H9 (cell line): ENCODE results near the gene SREK1IP1. TPM values are rescaled to one million over a fixed set of nuclear protein-coding genes. Genes with fewer than 3 reads are reported as not detected.
A peak's percentile ranks its signal among the peaks of the same experiment; 100 is the strongest.

Experiments used
- DNase-seq: peaks from one replicate; pipeline ENCODE4 v3.0.0-alpha.2; 2017
- H2AFZ ChIP-seq: one replicate; pipeline ENCODE4 v1.6.1; 2013; ENCODE audit warnings: mild to moderate bottlenecking, low read length, control low read depth, moderate library complexity
- H2AK5ac ChIP-seq: 2 replicates; pipeline ENCODE4 v1.6.1; 2013; ENCODE audit warnings: low read length, control low read depth, mixed read lengths; ENCODE audit not compliant: insufficient read length
- H2BK120ac ChIP-seq: one replicate; pipeline ENCODE4 v1.6.1; 2013; ENCODE audit warnings: low read depth, mild to moderate bottlenecking, low read length, control low read depth, inconsistent platforms; ENCODE audit not compliant: poor library complexity, severe bottlenecking
- H2BK12ac ChIP-seq: 2 replicates; pipeline ENCODE4 v1.6.1; 2013; ENCODE audit warnings: low read length, control low read depth, mixed read lengths, low read depth; ENCODE audit not compliant: insufficient read length
- H2BK15ac ChIP-seq: 2 replicates; pipeline ENCODE4 v1.6.1; 2013; ENCODE audit warnings: low read depth, low read length, control low read depth
- H2BK20ac ChIP-seq: one replicate; pipeline ENCODE4 v1.6.1; 2013; ENCODE audit warnings: low read depth, mild to moderate bottlenecking, low read length, control low read depth, inconsistent platforms; ENCODE audit not compliant: poor library complexity, severe bottlenecking
- H2BK5ac ChIP-seq: 2 replicates; pipeline ENCODE4 v1.6.1; 2013; ENCODE audit warnings: low read length, control low read depth, mixed read lengths; ENCODE audit not compliant: insufficient read length
- H3K14ac ChIP-seq: 2 replicates; pipeline ENCODE4 v1.6.1; 2013; ENCODE audit warnings: low read length, control low read depth; ENCODE audit not compliant: insufficient read depth
- H3K18ac ChIP-seq: 2 replicates; pipeline ENCODE4 v1.6.1; 2013; ENCODE audit warnings: low read depth, mild to moderate bottlenecking, mixed read lengths, low read length, control low read depth; ENCODE audit not compliant: insufficient read length
- H3K23ac ChIP-seq: 2 replicates; pipeline ENCODE4 v1.6.1; 2013; ENCODE audit warnings: low read length, control low read depth, mixed read lengths, low read depth; ENCODE audit not compliant: insufficient read length
- H3K23me2 ChIP-seq: 2 replicates; pipeline ENCODE4 v1.6.1; 2013; ENCODE audit warnings: low read depth, mild to moderate bottlenecking, mixed read lengths, low read length, control low read depth; ENCODE audit not compliant: insufficient read length, poor library complexity, severe bottlenecking
- H3K27ac ChIP-seq: 2 replicates; pipeline ENCODE4 v1.5.1; 2013; ENCODE audit warnings: low read length, control low read depth, mixed read lengths, low read depth; ENCODE audit not compliant: insufficient read length
- H3K27me3 ChIP-seq: 2 replicates; pipeline ENCODE4 v1.6.1; 2013; ENCODE audit warnings: low read length, control low read depth, inconsistent platforms; ENCODE audit not compliant: insufficient read depth
- H3K4ac ChIP-seq: 2 replicates; pipeline ENCODE4 v1.6.1; 2013; ENCODE audit warnings: low read depth, mild to moderate bottlenecking, control low read depth, inconsistent platforms, low read length, moderate library complexity
- H3K4me1 ChIP-seq: 2 replicates; pipeline ENCODE4 v1.6.1; 2013; ENCODE audit warnings: low read length, control low read depth, inconsistent platforms; ENCODE audit not compliant: insufficient read depth
- H3K4me2 ChIP-seq: 2 replicates; pipeline ENCODE4 v1.6.1; 2013; ENCODE audit warnings: low read length, control low read depth, mixed read lengths; ENCODE audit not compliant: insufficient read length, insufficient read depth
- H3K56ac ChIP-seq: 2 replicates; pipeline ENCODE4 v1.6.1; 2013; ENCODE audit warnings: low read depth, mild to moderate bottlenecking, mixed read lengths, low read length, control low read depth; ENCODE audit not compliant: insufficient read length
- H3K79me1 ChIP-seq: 2 replicates; pipeline ENCODE4 v1.6.1; 2013; ENCODE audit warnings: low read depth, mild to moderate bottlenecking, moderate library complexity, low read length, control low read depth, inconsistent platforms; ENCODE audit not compliant: insufficient read depth, poor library complexity, severe bottlenecking
- H3K79me2 ChIP-seq: 2 replicates; pipeline ENCODE4 v1.6.1; 2013; ENCODE audit warnings: low read length, control low read depth, inconsistent platforms; ENCODE audit not compliant: insufficient read depth
- H3K9ac ChIP-seq: 2 replicates; pipeline ENCODE4 v1.6.1; 2013; ENCODE audit warnings: low read length, control low read depth, mixed read lengths; ENCODE audit not compliant: insufficient read length; ENCODE audit errors: extremely low read depth
- H3K9me3 ChIP-seq: one replicate; pipeline ENCODE4 v1.6.1; 2013; ENCODE audit warnings: low read depth, low read length, inconsistent platforms; ENCODE audit not compliant: control insufficient read depth
- H3T11ph ChIP-seq: one replicate; pipeline ENCODE4 v1.6.1; 2013; ENCODE audit warnings: mild to moderate bottlenecking, low read length, control low read depth, inconsistent platforms
- H4K20me1 ChIP-seq: one replicate; pipeline ENCODE4 v1.6.1; 2013; ENCODE audit not compliant: control insufficient read depth, insufficient read length, insufficient read depth
- H4K5ac ChIP-seq: 2 replicates; pipeline ENCODE4 v1.6.1; 2013; ENCODE audit warnings: low read depth, mild to moderate bottlenecking, mixed read lengths, low read length, control low read depth; ENCODE audit not compliant: insufficient read length
- H4K8ac ChIP-seq: replicated peaks from 2 replicates; pipeline ENCODE4 v1.6.1; 2013; ENCODE audit warnings: low read length, control low read depth, mixed read lengths, low read depth; ENCODE audit not compliant: insufficient read length
- H4K91ac ChIP-seq: 2 replicates; pipeline ENCODE4 v1.6.1; 2013; ENCODE audit warnings: low read depth, mild to moderate bottlenecking, moderate library complexity, mixed read lengths, low read length, control low read depth; ENCODE audit not compliant: insufficient read length
- H3K27ac Mint-ChIP-seq, 3 experiments: 2 replicates in 2 of 3; 3 replicates in 1 of 3; pipeline ENCODE4 v1.8.0; 2020 to 2021; ENCODE audit warnings: mixed read lengths in 3 of 3, mild to moderate bottlenecking in 1 of 3, moderate library complexity in 1 of 3
- H3K27me3 Mint-ChIP-seq: 2 replicates; pipeline ENCODE4 v1.8.0; 2021; ENCODE audit warnings: low read depth, mild to moderate bottlenecking, moderate library complexity, mixed read lengths
- H3K36me3 Mint-ChIP-seq, 3 experiments: 2 replicates in 2 of 3; 3 replicates in 1 of 3; pipeline ENCODE4 v1.8.0; 2020 to 2021; ENCODE audit warnings: low read depth in 3 of 3, mixed read lengths in 3 of 3; ENCODE audit not compliant: insufficient read depth in 1 of 3
- H3K4me1 Mint-ChIP-seq, 2 experiments: 2 replicates each; pipeline ENCODE4 v1.8.0; 2020; ENCODE audit warnings: mixed read lengths in 2 of 2
- H3K4me3 Mint-ChIP-seq, 2 experiments: 2 replicates in 1 of 2; 3 replicates in 1 of 2; pipeline ENCODE4 v1.8.0; 2020 to 2021; ENCODE audit warnings: mild to moderate bottlenecking in 2 of 2, mixed read lengths in 2 of 2, moderate library complexity in 1 of 2
- H3K9me3 Mint-ChIP-seq, 2 experiments: 2 replicates in 1 of 2; 3 replicates in 1 of 2; pipeline ENCODE4 v1.8.0; 2020; ENCODE audit warnings: mild to moderate bottlenecking in 2 of 2, mixed read lengths in 2 of 2, moderate library complexity in 1 of 2
- CTCF ChIP-seq: fragments of 200-600 bp; sonication (generic); conservative IDR thresholded peaks from 3 replicates; pipeline ENCODE4 v1.8.0; 2021; ENCODE audit warnings: antibody characterized with exemption, mild to moderate bottlenecking
- WGBS: extraction: QIAGEN DNeasy Blood & Tissue Kit; methylation state at CpG from one replicate; pipeline ENCODE4 v1.1.7; 2013; ENCODE audit warnings: missing lambda C conversion rate, low lambda C conversion rate, mixed read lengths; ENCODE audit not compliant: insufficient read length; ENCODE audit errors: extremely low coverage; 5-methylcytosine and 5-hydroxymethylcytosine counted together
- total RNA-seq: library from RNA; stranded (reverse); gene quantifications from 2 replicates; pipeline ENCODE4 v1.2.1, GENCODE V29; 2021

Gene SREK1IP1
- total RNA-seq, 1 experiment from 2014 or later, result 28.6 TPM

- WGBS, result no CpG with 5 or more reads among the region's 1 CpG
- H4K91ac ChIP-seq, result no peak overlapping the region
- no peaks in the 10 kb centered on the region for H3K79me2 ChIP-seq
- no peak overlapping the region for H2AK5ac ChIP-seq
- H3K4me1 ChIP-seq, result no peaks in the 10 kb centered on the region; the same call in 1 of the 2 replicates
- Mint-ChIP-seq H3K36me3 (peaks cover 6 to 10% (median 6%) of the 10 kb centered on the region in 3 experiments), H3K4me3 (no peak overlapping the region), H3K27ac (peak overlapping the region in 1 of 3 experiments; percentile 29; a peak in 2 of 7 replicates), H3K4me1 (peaks cover 5 to 13% of the 10 kb centered on the region in 2 experiments), H3K27me3 (no peaks in the 10 kb centered on the region), H3K9me3 (no peaks in the 10 kb centered on the region)
- H3K14ac ChIP-seq, result no peak overlapping the region
- no peak overlapping the region for H2AFZ ChIP-seq
- H2BK120ac ChIP-seq, result no peak overlapping the region
- no peaks in the 10 kb centered on the region for H3K9me3 ChIP-seq
- H3K56ac ChIP-seq, result no peak overlapping the region
- H3K4ac ChIP-seq, result no peak overlapping the region
- no peak overlapping the region for H2BK12ac ChIP-seq
- no peak for DNase-seq
- no peak overlapping the region for H3T11ph ChIP-seq
- H3K23me2 ChIP-seq, result no peaks in the 10 kb centered on the region
- no peak overlapping the region for H3K4me2 ChIP-seq
- H3K79me1 ChIP-seq, result no peaks in the 10 kb centered on the region
- no peak overlapping the region for H3K9ac ChIP-seq
- no peaks in the 10 kb centered on the region for H4K20me1 ChIP-seq
- no peak for TF ChIP-seq CTCF
- no peaks in the 10 kb centered on the region for H3K27me3 ChIP-seq
- no peak overlapping the region for H3K18ac ChIP-seq
- H4K8ac ChIP-seq, result no peak overlapping the region
- no peak overlapping the region for H4K5ac ChIP-seq
- H2BK15ac ChIP-seq, result no peak overlapping the region
- no peak overlapping the region for H3K27ac ChIP-seq
- no peak overlapping the region for H2BK5ac ChIP-seq
- no peak overlapping the region for H3K23ac ChIP-seq
- no peak overlapping the region for H2BK20ac ChIP-seq
These were observed 22.0 kb downstream of the SREK1IP1 start for GRCh38 chr5:64746446-64746845.
